ENCODE measurements around the gene MT1A.
"Not testable (repeated sequence)": the region's sequence is repeated elsewhere in the genome, so short reads cannot be mapped to it uniquely, and the experiment has no call there.

MT1A gene

DNA sequence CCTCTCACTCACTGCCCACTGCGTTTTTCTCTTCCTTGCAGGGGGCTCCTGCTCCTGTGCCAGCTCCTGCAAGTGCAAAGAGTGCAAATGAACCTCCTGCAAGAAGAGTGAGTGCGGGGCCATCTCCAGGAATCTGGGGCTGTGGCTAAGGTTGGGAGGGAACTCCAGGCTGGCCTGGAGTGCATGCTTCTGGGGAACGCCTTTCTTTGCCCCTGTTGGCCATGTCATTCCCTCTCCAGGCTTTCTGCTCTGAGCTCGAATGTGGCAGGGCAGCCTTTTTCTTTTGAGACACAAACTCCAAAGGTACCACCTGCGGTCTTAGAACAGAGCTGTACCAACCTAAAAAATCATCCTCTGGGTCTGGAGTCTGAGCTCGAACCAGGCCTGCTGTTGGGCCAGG is 20.3 kb upstream of the MT1A start:
- no peak for TF ChIP-seq ZFX (IDR thresholded peaks at IDR 0.05)
- no peak overlapping the region for H3K27ac ChIP-seq

DNA sequence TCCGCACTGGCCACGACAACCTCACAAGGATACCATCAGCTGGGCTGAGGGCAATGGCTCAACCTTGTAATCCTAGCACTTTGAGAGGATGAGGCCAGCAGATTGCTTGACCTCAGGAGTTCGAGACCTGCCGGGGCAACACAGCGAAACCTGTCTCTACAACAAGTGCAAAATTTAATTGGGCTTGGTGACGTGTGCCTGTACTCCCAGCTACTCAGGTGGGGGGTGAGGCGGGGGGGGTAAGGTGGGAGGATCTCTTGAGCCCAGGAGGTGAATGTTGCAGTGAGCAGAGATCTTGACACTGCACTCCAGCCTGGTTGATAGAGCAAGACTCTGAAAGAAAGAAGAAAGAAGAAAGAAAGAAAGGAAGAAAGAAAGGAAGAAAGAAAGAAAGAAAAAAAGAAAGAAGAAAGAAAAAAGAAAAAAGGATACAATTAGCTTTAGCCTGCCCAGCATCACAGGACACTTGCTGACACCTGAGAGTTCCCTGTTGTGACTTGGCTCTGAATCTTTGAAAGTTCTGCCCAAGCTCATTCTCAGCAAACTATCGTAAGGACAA is 18.0 kb upstream of the MT1A start:
- TF ChIP-seq, protein P1, sequence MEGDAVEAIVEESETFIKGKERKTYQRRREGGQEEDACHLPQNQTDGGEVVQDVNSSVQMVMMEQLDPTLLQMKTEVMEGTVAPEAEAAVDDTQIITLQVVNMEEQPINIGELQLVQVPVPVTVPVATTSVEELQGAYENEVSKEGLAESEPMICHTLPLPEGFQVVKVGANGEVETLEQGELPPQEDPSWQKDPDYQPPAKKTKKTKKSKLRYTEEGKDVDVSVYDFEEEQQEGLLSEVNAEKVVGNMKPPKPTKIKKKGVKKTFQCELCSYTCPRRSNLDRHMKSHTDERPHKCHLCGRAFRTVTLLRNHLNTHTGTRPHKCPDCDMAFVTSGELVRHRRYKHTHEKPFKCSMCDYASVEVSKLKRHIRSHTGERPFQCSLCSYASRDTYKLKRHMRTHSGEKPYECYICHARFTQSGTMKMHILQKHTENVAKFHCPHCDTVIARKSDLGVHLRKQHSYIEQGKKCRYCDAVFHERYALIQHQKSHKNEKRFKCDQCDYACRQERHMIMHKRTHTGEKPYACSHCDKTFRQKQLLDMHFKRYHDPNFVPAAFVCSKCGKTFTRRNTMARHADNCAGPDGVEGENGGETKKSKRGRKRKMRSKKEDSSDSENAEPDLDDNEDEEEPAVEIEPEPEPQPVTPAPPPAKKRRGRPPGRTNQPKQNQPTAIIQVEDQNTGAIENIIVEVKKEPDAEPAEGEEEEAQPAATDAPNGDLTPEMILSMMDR (conservative IDR thresholded peaks at IDR 0.05) = no peak
- TF ChIP-seq ZFX (IDR thresholded peaks at IDR 0.05) = no peak
- no peak overlapping the region for H3K27ac ChIP-seq

DNA sequence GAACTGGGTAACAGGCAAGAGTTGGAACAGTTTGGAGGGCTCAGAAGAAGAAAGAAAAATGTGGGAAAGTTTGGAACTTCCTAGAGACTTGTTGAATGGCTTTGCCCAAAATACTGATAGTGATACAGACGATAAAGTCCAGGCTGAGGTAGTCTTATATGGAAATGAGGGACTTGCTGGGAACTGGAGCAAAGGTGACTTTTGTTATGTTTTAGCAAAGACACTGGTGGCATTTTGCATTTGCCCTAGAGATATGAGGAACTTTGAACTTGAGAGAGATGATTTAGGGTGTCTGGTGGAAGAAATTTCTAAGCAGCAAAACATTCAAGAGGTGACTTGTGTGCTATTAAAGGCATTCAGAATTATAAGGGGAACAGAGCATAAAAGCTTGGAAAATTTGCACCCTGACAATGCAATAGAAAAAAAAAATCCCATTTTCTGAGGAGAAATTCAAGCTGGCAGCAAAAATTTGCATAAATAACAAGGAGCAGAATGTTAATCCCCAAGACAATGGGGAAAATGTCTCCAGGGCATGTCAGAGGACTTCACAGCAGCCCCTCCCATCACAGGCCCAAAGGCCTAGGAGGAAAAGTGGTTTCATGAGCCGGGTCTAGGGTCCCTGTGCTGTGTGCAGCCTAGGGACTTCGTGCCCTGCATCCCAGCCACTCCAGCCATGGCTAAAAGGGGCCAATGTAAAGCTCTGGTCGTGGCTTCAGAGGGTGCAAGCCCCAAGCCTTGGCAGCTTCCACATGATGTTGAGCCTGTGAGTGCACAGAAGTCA is 16.6 kb upstream of the MT1A start:
- H3K27ac ChIP-seq = not testable (repeated sequence)

DNA sequence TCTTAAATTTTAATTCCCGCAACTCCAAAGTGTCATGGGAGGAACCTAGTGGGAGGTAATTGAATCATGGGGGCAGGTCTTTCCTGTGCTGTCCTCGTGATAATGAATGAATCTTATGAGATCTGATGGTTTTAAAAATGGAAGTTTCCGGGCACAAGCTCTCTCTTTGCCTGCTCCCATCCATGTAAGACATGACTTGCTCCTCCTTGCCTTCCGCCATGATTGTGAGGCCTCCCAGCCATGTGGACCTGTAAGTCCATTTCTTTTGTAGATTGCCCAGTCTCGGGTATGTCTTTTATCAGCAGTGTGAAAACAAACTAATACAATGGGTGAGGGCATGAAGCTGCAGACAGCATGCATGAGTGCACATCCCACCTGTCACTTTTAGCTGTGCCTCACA is 15.3 kb upstream of the MT1A start:
- H3K27ac ChIP-seq = not testable (repeated sequence)

DNA sequence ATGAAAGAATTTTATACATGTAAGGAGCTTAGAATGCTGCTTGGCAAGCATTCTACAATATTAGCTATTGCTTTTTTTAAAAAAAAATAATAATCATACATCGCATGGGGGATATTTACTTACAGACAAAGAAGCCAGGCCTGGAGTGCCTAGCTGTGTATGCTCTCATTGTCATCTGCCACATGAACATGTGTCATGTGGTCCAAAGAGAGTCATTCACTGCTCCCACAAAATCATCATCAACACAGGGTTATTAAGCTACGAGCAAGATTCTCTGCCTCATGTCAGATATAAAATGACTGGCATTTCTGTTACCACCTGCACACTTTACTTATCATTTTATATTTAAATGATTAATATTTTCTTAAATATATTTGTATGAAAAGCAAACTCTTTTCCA is 14.8 kb upstream of the MT1A start:
- TF ChIP-seq ZFX (IDR thresholded peaks at IDR 0.05) = no peak
- TF ChIP-seq, protein P1 (conservative IDR thresholded peaks at IDR 0.05) = no peak
- no peak overlapping the region for H3K27ac ChIP-seq

DNA sequence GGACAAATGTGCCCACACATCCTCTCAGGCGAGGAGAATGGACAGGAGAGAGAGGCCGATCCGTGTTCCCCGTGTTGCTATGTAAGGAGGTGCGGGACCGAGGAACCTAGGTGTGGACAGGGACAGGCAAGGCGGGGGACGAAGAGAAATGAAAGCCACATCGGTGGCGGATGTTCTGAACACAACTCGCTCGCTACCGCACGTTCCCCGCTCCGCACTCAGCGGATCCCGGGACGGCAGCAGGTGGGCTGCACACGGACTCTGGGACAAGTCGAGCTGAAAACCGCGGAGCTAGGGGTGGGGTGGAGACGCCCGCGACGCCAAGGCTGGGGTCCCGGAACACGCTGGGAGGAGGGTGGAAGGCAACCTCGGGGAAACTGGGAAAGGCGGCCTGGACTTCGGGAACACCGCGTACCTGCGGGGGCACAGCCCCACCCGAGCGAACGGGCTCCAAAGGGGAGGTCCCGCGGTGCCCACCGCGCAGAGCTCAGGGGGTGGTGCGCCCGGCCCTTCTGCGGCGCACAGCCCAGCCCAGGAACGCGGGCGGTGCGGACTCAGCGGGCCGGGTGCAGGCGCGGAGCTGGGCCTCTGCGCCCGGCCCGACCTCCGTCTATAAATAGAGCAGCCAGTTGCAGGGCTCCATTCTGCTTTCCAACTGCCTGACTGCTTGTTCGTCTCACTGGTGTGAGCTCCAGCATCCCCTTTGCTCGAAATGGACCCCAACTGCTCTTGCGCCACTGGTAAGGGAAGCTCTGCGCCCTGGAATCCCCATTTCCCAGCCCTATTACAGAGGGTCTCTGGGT is 13.1 kb upstream of the MT1A start, which contains the start of gene MT1E:
MT1E (plus strand) TSS at position 642 of the 803 bp plus-strand sequence; CDS start at position 713, 71 bp downstream.
- TF ChIP-seq, protein P1 (conservative IDR thresholded peaks at IDR 0.05) = no peak
- no peak within 1 kb of the TSS for H3K27ac ChIP-seq

DNA sequence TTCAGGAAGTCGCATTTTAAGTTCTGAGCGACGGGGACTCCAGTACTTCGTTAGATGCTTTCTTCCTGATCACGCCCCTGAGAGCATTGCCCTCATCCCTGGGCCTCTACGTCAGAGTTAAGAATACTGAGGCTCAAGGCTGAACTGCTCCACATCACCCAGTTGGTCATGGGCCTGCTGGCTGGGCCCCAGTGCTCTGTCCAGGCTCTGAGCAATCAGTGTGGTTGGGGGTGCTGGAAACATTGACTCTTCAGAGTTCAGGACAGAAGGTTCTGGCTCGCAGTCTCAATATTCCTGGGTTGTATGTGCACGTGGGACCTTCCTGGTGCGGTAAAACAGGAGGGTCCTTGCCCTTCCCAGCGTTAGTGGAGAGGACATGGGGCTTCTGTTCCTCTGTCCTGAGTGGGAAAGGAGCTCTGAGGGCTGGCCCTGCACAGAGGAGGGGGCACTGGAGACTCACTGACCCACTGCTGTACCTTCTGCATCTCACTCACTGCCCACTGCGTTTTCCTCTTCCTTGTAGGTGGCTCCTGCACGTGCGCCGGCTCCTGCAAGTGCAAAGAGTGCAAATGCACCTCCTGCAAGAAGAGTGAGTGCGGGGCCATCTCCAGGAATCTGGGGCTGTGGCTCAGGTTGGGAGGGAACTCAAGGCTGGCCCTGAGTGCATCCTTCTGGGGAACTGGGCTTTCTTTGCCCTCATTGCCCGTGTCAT is 12.4 kb upstream of the MT1A start:
- no peak for TF ChIP-seq ZFX (IDR thresholded peaks at IDR 0.05)
- TF ChIP-seq, protein P1 (conservative IDR thresholded peaks at IDR 0.05) = no peak

DNA sequence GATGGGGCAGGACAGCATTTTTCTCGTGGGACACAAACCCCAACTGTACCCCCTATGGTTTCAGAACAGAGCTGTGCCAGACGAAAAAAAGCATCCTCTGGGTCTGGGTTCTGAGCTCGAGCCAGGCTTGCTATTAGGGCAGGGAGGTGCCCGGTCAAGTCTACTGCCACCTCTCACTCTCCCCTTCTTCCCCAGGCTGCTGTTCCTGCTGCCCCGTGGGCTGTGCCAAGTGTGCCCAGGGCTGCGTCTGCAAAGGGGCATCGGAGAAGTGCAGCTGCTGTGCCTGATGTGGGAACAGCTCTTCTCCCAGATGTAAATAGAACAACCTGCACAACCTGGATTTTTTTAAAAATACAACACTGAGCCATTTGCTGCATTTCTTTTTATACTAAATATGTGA is 11.8 kb upstream of the MT1A start:
- TF ChIP-seq ZFX (IDR thresholded peaks at IDR 0.05) = no peak
- TF ChIP-seq, protein P1 (conservative IDR thresholded peaks at IDR 0.05) = no peak
- H3K27ac ChIP-seq = no peak overlapping the region

More for the DNA sequence above, 12.4 kb upstream of the MT1A start:
- no peak overlapping the region for H3K27ac ChIP-seq
